Tibial artery (tissue), 4 donors: ENCODE measurements around the gene PLEKHH1.
"Not testable (repeated sequence)": the region's sequence is repeated elsewhere in the genome, so short reads cannot be mapped to it uniquely, and the experiment has no call there.

ENCODE experiments used
- DNase-seq, 2 donors: peaks; one replicate each; pipeline ENCODE4 v3.0.0-alpha.2; 2019
- H3K27ac ChIP-seq, 2 donors: fragments of 200-600 bp; sonication (generic) in 1 of 2; 1 replicate in 1 of 2; 2 replicates in 1 of 2; pipeline ENCODE4 v1.5.1; 2018 to 2019; ENCODE audit warnings: mild to moderate bottlenecking in 1 of 2
- H3K27me3 ChIP-seq, 2 donors: fragments of 200-600 bp; sonication (generic) in 1 of 2; one replicate each; pipeline versions ENCODE4 v1.5.1 to v1.6.0; 2016 to 2019
- H3K36me3 ChIP-seq, 3 donors: fragments of 200-600 bp; sonication (generic) in 2 of 3; one replicate each; pipeline ENCODE4 v1.5.1; 2016 to 2019; ENCODE audit warnings: mild to moderate bottlenecking in 2 of 3
- H3K4me1 ChIP-seq, 4 donors: fragments of 200-600 bp; sonication (generic) in 2 of 4; 1 replicate in 3 of 4; 2 replicates in 1 of 4; pipeline ENCODE4 v1.5.1; 2016 to 2019
- H3K4me3 ChIP-seq, 2 donors: fragments of 200-600 bp; sonication (generic) in 1 of 2; 1 replicate in 1 of 2; 2 replicates in 1 of 2; pipeline ENCODE4 v1.5.1; 2018 to 2019; ENCODE audit warnings: mild to moderate bottlenecking in 2 of 2
- H3K9me3 ChIP-seq, 3 donors: fragments of 200-600 bp; sonication (generic) in 1 of 3; one replicate each; pipeline ENCODE4 v1.5.1; 2016 to 2019
- CTCF ChIP-seq, 2 experiments: fragments of 200-600 bp in 1 of 2; fragments of 450-650 bp in 1 of 2; IDR thresholded peaks; one replicate each; pipeline ENCODE4 v1.5.1; 2017 to 2019; ENCODE audit warnings: antibody characterized with exemption in 2 of 2, mild to moderate bottlenecking in 1 of 2, moderate library complexity in 1 of 2
- intact Hi-C: fragments of 100-400 bp; cut with DNase I; formaldehyde crosslinking; loops from one replicate; pipeline ENCODE4 v1.15.0; 2023; ENCODE audit warnings: low total_unique reads

PLEKHH1 gene

GRCh38 chr14:67618617-67619063, 85.5 kb downstream of the PLEKHH1 start:
- no peak for DNase-seq
- no peaks in the 10 kb centered on the region for H3K27me3 ChIP-seq
- H3K36me3 ChIP-seq = no peaks in the 10 kb centered on the region
- H3K27ac ChIP-seq = peak overlapping the region; percentile 83 to 85
- H3K4me1 ChIP-seq = peaks cover 0 to 29% (median 15%) of the 10 kb centered on the region in 4 donors
- intact Hi-C loops = loop anchor here (5.0 to 10.0 kb wide), 2 partner anchors 49 to 86 kb away; partner anchors contain the start of gene RDH12
- no peak overlapping the region for H3K4me3 ChIP-seq
- H3K9me3 ChIP-seq = no peaks in the 10 kb centered on the region
- peak; percentile 73 to 75 for TF ChIP-seq CTCF (IDR thresholded peaks at IDR 0.05)

- no peak for TF ChIP-seq CTCF (IDR thresholded peaks at IDR 0.05)
- peak; percentile 98 to 99 for DNase-seq
- Histone ChIP-seq H3K4me1 (peaks cover 0 to 29% (median 15%) of the 10 kb centered on the region in 4 donors), H3K4me3 (peak within 1 kb of the TSS; percentile 58 to 70), H3K9me3 (no peaks in the 10 kb centered on the region), H3K27me3 (no peaks in the 10 kb centered on the region), H3K36me3 (no peaks in the 10 kb centered on the region), H3K27ac (peak within 1 kb of the TSS; percentile 83 to 85)
- intact Hi-C loops = loop anchor here (5.0 to 10.0 kb wide), 2 partner anchors 48 to 85 kb away; partner anchors contain the start of gene RDH12
Measured at GRCh38 chr14:67619446-67620216, 86.5 kb downstream of the PLEKHH1 start, which contains the start of gene ARG2. Gene ARG2 (plus strand): TSS chr14:67619920. CDS start chr14:67619978, 58 bp downstream.

GRCh38 chr14:67620217-67620785, 87.2 kb downstream of the PLEKHH1 start:
- Histone ChIP-seq H3K4me3 (peak overlapping the region; percentile 58 to 70), H3K27me3 (no peaks in the 10 kb centered on the region), H3K4me1 (peaks cover 0 to 29% (median 15%) of the 10 kb centered on the region in 4 donors), H3K27ac (peak overlapping the region; percentile 83 to 85), H3K9me3 (no peaks in the 10 kb centered on the region), H3K36me3 (no peaks in the 10 kb centered on the region)
- intact Hi-C loops = no loop called here
- TF ChIP-seq CTCF (IDR thresholded peaks at IDR 0.05) = no peak
- DNase-seq = no peak

- intact Hi-C loops = no loop called here
- no peak overlapping the region for H3K4me3 ChIP-seq
- TF ChIP-seq CTCF (IDR thresholded peaks at IDR 0.05) = no peak
Measured at GRCh38 chr14:67622675-67623074, 89.6 kb downstream of the PLEKHH1 start.

GRCh38 chr14:67623114-67623513, 90.0 kb downstream of the PLEKHH1 start:
- Histone ChIP-seq H3K4me3 (no peak overlapping the region), H3K27me3 (no peaks in the 10 kb centered on the region), H3K36me3 (no peaks in the 10 kb centered on the region), H3K9me3 (no peaks in the 10 kb centered on the region), H3K27ac (peak overlapping the region; percentile 58 to 69), H3K4me1 (peaks cover 0 to 29% (median 15%) of the 10 kb centered on the region in 4 donors)
- TF ChIP-seq CTCF (IDR thresholded peaks at IDR 0.05) = no peak
- intact Hi-C loops = no loop called here
- no peak for DNase-seq

More at GRCh38 chr14:67622675-67623074, 89.6 kb downstream of the PLEKHH1 start:
- Histone ChIP-seq H3K36me3 (no peaks in the 10 kb centered on the region), H3K4me1 (peaks cover 0 to 29% (median 15%) of the 10 kb centered on the region in 4 donors), H3K9me3 (no peaks in the 10 kb centered on the region), H3K27ac (peak overlapping the region; percentile 58 to 69), H3K27me3 (no peaks in the 10 kb centered on the region)
- DNase-seq = peak; percentile 46 to 69

GRCh38 chr14:67626131-67626530, 93.0 kb downstream of the PLEKHH1 start:
- peaks cover 0 to 19% (median 7%) of the 10 kb centered on the region in 4 donors for H3K4me1 ChIP-seq
- intact Hi-C loops = not testable (repeated sequence)

More at GRCh38 chr14:67626131-67626530, 93.0 kb downstream of the PLEKHH1 start:
- H3K4me3 ChIP-seq, H3K27me3 ChIP-seq, DNase-seq, H3K36me3 ChIP-seq, H3K27ac ChIP-seq, H3K9me3 ChIP-seq: not testable (repeated sequence)
